ENCODE data around the gene RPRD1B. TPM values are rescaled to one million over a fixed set of nuclear protein-coding genes. Genes with fewer than 3 reads are reported as not detected.

RPRD1B gene
- polyA plus RNA-seq, 1 of the 3 experiments (the other 2 are of a cell fraction), result 11.8 TPM

GRCh38 chr20:38034961-38035360, 1.4 kb downstream of the RPRD1B start:
- no peak overlapping the region for H3K27ac ChIP-seq (ENCODE audit: low read depth in 2 of 2, low read length in 1 of 2)
- WGBS (ENCODE audit: low lambda C conversion rate), result 83% methylated on average over 6 of the region's 6 CpGs
- CTCF ChIA-PET, result interaction anchor here (2.1 to 2.5 kb wide), 2 partner anchors 43 to 187 kb away, joined by 6 to 9 read pairs; no protein-coding TSS in a partner anchor

GRCh38 chr20:38036366-38036765, 2.8 kb downstream of the RPRD1B start:
- WGBS (ENCODE audit: low lambda C conversion rate), result 90% methylated on average over 5 of the region's 5 CpGs

More at GRCh38 chr20:38034961-38035360, 1.4 kb downstream of the RPRD1B start:
- no peaks in the 10 kb centered on the region for H3K27me3 ChIP-seq (ENCODE audit: insufficient read depth)
- no peak for DNase-seq
- H3K79me2 ChIP-seq (ENCODE audit: insufficient read depth), result peaks cover 98% of the 10 kb centered on the region
- H3K9me3 ChIP-seq, result no peaks in the 10 kb centered on the region
- peak overlapping the region; percentile 83 to 99 for H3K4me3 ChIP-seq (ENCODE audit: low read depth in 2 of 2, low read length in 1 of 2)
- TF ChIP-seq, protein P1, sequence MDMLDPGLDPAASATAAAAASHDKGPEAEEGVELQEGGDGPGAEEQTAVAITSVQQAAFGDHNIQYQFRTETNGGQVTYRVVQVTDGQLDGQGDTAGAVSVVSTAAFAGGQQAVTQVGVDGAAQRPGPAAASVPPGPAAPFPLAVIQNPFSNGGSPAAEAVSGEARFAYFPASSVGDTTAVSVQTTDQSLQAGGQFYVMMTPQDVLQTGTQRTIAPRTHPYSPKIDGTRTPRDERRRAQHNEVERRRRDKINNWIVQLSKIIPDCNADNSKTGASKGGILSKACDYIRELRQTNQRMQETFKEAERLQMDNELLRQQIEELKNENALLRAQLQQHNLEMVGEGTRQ (IDR thresholded peaks at IDR 0.05; ENCODE audit: borderline replicate concordance, low read depth, low read length), result no peak
- TF ChIP-seq REST (IDR thresholded peaks at IDR 0.05; ENCODE audit: low read depth, low read length), result no peak
- TF ChIP-seq MAX (IDR thresholded peaks at IDR 0.05; ENCODE audit: low read depth), result no peak
- POLR2A ChIA-PET, result no interaction called here
- H3K9ac ChIP-seq, result peak overlapping the region; percentile 94; the same call in 1 of the 2 replicates
- H3K36me3 ChIP-seq (replicated peaks in 1 of 2; ENCODE audit: control insufficient read depth in 1 of 2, insufficient read depth in 2 of 2, low read length in 1 of 2), result peaks cover 30 to 37% of the 10 kb centered on the region in 2 experiments
- H3K9me2 ChIP-seq, result no peaks in the 10 kb centered on the region
- H3K4me2 ChIP-seq, result peak overlapping the region; percentile 86
- no peaks in the 10 kb centered on the region for H3F3A ChIP-seq (replicated peaks; ENCODE audit: insufficient read depth)
- peaks cover 4% of the 10 kb centered on the region; the same call in 1 of the 2 replicates for H4K20me1 ChIP-seq (ENCODE audit: insufficient read depth)
- H2AFZ ChIP-seq (ENCODE audit: low read depth), result no peak overlapping the region
- H3K4me1 ChIP-seq (ENCODE audit: control insufficient read depth in 1 of 2, insufficient read depth in 2 of 2, low read depth in 1 of 2, low read length in 1 of 2), result peaks cover 8 to 25% of the 10 kb centered on the region in 2 experiments

More at GRCh38 chr20:38036366-38036765, 2.8 kb downstream of the RPRD1B start:
- peaks cover 44 to 49% of the 10 kb centered on the region in 2 experiments for H3K36me3 ChIP-seq (replicated peaks in 1 of 2; ENCODE audit: control insufficient read depth in 1 of 2, insufficient read depth in 2 of 2, low read length in 1 of 2)
- peaks cover 8% of the 10 kb centered on the region; the same call in 1 of the 2 replicates for H4K20me1 ChIP-seq (ENCODE audit: insufficient read depth)
- H3K4me3 ChIP-seq (ENCODE audit: low read depth in 2 of 2, low read length in 1 of 2), result no peak overlapping the region
- no peak for TF ChIP-seq MXI1 (IDR thresholded peaks at IDR 0.05; ENCODE audit: low read depth, low read length)
- TF ChIP-seq TCF12 (IDR thresholded peaks at IDR 0.05), result no peak
- no peak for TF ChIP-seq NFIC (IDR thresholded peaks at IDR 0.05; ENCODE audit: borderline replicate concordance)
- H3K9ac ChIP-seq, result no peak overlapping the region
- POLR2A ChIA-PET, result no interaction called here
- no peaks in the 10 kb centered on the region for H3K27me3 ChIP-seq (ENCODE audit: insufficient read depth)
- H3K4me1 ChIP-seq (ENCODE audit: control insufficient read depth in 1 of 2, insufficient read depth in 2 of 2, low read depth in 1 of 2, low read length in 1 of 2), result peaks cover 8 to 25% of the 10 kb centered on the region in 2 experiments
- DNase-seq, result no peak
- H3K4me2 ChIP-seq, result 0 out of 2 replicates have a peak overlapping the region, but pooled peaks have one; percentile 19
- peaks cover 98% of the 10 kb centered on the region for H3K79me2 ChIP-seq (ENCODE audit: insufficient read depth)
- no peaks in the 10 kb centered on the region for H3K9me3 ChIP-seq
- no peak overlapping the region; a peak in 1 of 4 replicates for H3K27ac ChIP-seq (ENCODE audit: low read depth in 2 of 2, low read length in 1 of 2)
- CTCF ChIA-PET, result interaction anchor here (0.7 to 2.1 kb wide), 4 partner anchors 21 to 472 kb away, joined by 3 to 6 read pairs (median 4); no protein-coding TSS in a partner anchor
- no peak overlapping the region for H2AFZ ChIP-seq (ENCODE audit: low read depth)
- no peaks in the 10 kb centered on the region for H3K9me2 ChIP-seq
- peaks cover 5% of the 10 kb centered on the region for H3F3A ChIP-seq (replicated peaks; ENCODE audit: insufficient read depth)
